SK-N-SH treated with all-trans-retinoic acid at 6 μM for 48 hours (cell line): ENCODE results near the gene CST9L.

Source experiments
- ATAC-seq: fragments of 200-7000 bp; cut with Tn5 transposase; 3 replicates; pipeline ENCODE4 v1.9.1; 2020; ENCODE audit warnings: mild to moderate bottlenecking, moderate library complexity
- BACH2 ChIP-seq: fragments of 250-450 bp; sonication (Bioruptor Pico); IDR thresholded peaks from 2 replicates; pipeline ENCODE4 v1.9.0; 2021; ENCODE audit warnings: mild to moderate bottlenecking, borderline replicate concordance
- CSDC2 ChIP-seq: fragments of 250-450 bp; sonication (Bioruptor Pico); IDR thresholded peaks from 2 replicates; pipeline ENCODE4 v1.5.0; 2020; ENCODE audit warnings: mild to moderate bottlenecking, moderate library complexity
- ESRRG ChIP-seq: fragments of 250-450 bp; sonication (Bioruptor Pico); IDR thresholded peaks from 2 replicates; pipeline ENCODE4 v1.6.1; 2021; ENCODE audit warnings: mild to moderate bottlenecking
- GLIS3 ChIP-seq: fragments of 250-450 bp; sonication (Bioruptor Pico); IDR thresholded peaks from 2 replicates; pipeline ENCODE4 v1.5.0; 2020; ENCODE audit warnings: mild to moderate bottlenecking, moderate library complexity
- ISL1 ChIP-seq: fragments of 250-450 bp; sonication (Bioruptor Pico); IDR thresholded peaks from 2 replicates; pipeline ENCODE4 v2.1.2; 2022; ENCODE audit warnings: mild to moderate bottlenecking, moderate library complexity
- OSR1 ChIP-seq: fragments of 250-450 bp; sonication (Bioruptor Pico); IDR thresholded peaks from 2 replicates; pipeline ENCODE4 v1.8.0; 2022; ENCODE audit warnings: moderate library complexity, mild to moderate bottlenecking, inconsistent platforms
- PPARA ChIP-seq: fragments of 250-450 bp; sonication (Bioruptor Pico); IDR thresholded peaks from 2 replicates; pipeline ENCODE4 v1.5.0; 2020; ENCODE audit warnings: mild to moderate bottlenecking, borderline replicate concordance
- RARB ChIP-seq: fragments of 250-450 bp; sonication (Bioruptor Pico); IDR thresholded peaks from 2 replicates; pipeline ENCODE4 v1.8.0; 2021; ENCODE audit warnings: mild to moderate bottlenecking, moderate library complexity
- SNAI2 ChIP-seq: fragments of 250-450 bp; sonication (Bioruptor Pico); IDR thresholded peaks from 2 replicates; pipeline ENCODE4 v1.5.0; 2020; ENCODE audit warnings: mild to moderate bottlenecking, moderate library complexity
- TCF4 ChIP-seq: fragments of 250-450 bp; sonication (Bioruptor Pico); IDR thresholded peaks from 2 replicates; pipeline ENCODE4 v1.8.0; 2021; ENCODE audit warnings: mild to moderate bottlenecking, moderate library complexity, borderline replicate concordance
- TOX ChIP-seq: fragments of 250-450 bp; sonication (Bioruptor Pico); IDR thresholded peaks from 2 replicates; pipeline ENCODE4 v1.8.0; 2021; ENCODE audit warnings: mild to moderate bottlenecking, moderate library complexity, borderline replicate concordance
- ZC3H10 ChIP-seq: fragments of 250-450 bp; sonication (Bioruptor Pico); IDR thresholded peaks from 2 replicates; pipeline ENCODE4 v1.5.1; 2021; ENCODE audit warnings: mild to moderate bottlenecking, moderate library complexity
- ZFP3 ChIP-seq: fragments of 250-450 bp; sonication (Bioruptor Pico); IDR thresholded peaks from 2 replicates; pipeline ENCODE4 v1.5.0; 2020; ENCODE audit warnings: mild to moderate bottlenecking, moderate library complexity
- ZFP30 ChIP-seq: fragments of 450-650 bp; formaldehyde crosslinking; IDR thresholded peaks from 2 replicates; pipeline ENCODE4 v1.5.0; 2022; ENCODE audit warnings: mild to moderate bottlenecking, moderate library complexity
- ZNF565 ChIP-seq: fragments of 450-650 bp; formaldehyde crosslinking; conservative IDR thresholded peaks from 2 replicates; pipeline ENCODE4 v1.5.0; 2020; ENCODE audit warnings: low read depth, mild to moderate bottlenecking, moderate library complexity
- ZNF70 ChIP-seq: fragments of 450-650 bp; formaldehyde crosslinking; IDR thresholded peaks from 2 replicates; pipeline ENCODE4 v1.5.0; 2020; ENCODE audit warnings: mild to moderate bottlenecking, moderate library complexity
- ZNF8 ChIP-seq: fragments of 450-650 bp; formaldehyde crosslinking; IDR thresholded peaks from 2 replicates; pipeline ENCODE4 v1.5.0; 2020; ENCODE audit warnings: mild to moderate bottlenecking, moderate library complexity
- TF ChIP-seq, protein P1 (sequence below): fragments of 250-450 bp; sonication (Bioruptor Pico); IDR thresholded peaks from 2 replicates; pipeline ENCODE4 v1.5.1; 2020; ENCODE audit warnings: low read depth, mild to moderate bottlenecking, moderate library complexity
- TF ChIP-seq, protein P2 (sequence below): fragments of 250-450 bp; sonication (Bioruptor Pico); IDR thresholded peaks from 2 replicates; pipeline ENCODE4 v1.8.0; 2021; ENCODE audit warnings: low read depth, mild to moderate bottlenecking, moderate library complexity, borderline replicate concordance
- TF ChIP-seq, protein P3 (sequence below): fragments of 250-450 bp; sonication (Bioruptor Pico); IDR thresholded peaks from 2 replicates; pipeline ENCODE4 v1.8.0; 2020; ENCODE audit warnings: mild to moderate bottlenecking, moderate library complexity, borderline replicate concordance
- TF ChIP-seq, protein P4 (sequence below): fragments of 250-450 bp; sonication (Bioruptor Pico); IDR thresholded peaks from 2 replicates; pipeline ENCODE4 v1.5.1; 2021; ENCODE audit warnings: mild to moderate bottlenecking, moderate library complexity

Gene CST9L, protein sequence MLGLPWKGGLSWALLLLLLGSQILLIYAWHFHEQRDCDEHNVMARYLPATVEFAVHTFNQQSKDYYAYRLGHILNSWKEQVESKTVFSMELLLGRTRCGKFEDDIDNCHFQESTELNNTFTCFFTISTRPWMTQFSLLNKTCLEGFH

DNA sequence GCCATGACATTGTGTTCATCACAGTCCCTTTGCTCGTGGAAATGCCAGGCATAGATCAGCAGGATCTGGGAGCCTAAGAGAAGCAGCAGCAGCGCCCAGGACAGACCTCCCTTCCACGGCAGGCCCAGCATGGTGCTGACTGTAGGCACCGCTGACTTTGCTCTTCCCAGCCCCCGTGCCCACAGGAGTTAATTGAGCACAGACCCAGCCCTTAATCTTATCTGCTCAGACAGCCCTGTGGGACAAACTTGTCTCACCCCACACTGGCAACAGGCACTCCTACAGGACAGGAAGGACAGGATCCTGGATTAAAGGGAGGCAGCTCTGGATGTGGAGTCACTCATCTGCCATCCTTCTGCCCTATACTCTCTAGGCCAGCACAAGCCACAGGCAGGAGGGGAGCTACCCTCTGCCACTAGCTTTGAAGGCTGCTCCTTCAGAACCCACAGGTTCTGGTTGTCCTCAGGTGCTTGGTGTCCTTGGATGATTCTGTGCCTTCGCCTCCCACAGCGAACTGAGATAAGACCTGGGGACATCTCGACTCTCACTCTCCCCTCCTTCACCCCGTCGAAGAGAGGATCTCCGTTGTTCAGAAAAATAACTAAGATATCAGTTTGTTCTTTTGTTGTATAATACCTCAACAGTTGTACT lies at the start of gene CST9L:
TSS of gene CST9L (minus strand) at position 165 of the 651 bp plus-strand sequence. CDS start at position 131, 34 bp downstream.
- no peak for ATAC-seq
- TF ChIP-seq TOX (CRISPR knock-in tag): no peak
- TF ChIP-seq, protein P1, sequence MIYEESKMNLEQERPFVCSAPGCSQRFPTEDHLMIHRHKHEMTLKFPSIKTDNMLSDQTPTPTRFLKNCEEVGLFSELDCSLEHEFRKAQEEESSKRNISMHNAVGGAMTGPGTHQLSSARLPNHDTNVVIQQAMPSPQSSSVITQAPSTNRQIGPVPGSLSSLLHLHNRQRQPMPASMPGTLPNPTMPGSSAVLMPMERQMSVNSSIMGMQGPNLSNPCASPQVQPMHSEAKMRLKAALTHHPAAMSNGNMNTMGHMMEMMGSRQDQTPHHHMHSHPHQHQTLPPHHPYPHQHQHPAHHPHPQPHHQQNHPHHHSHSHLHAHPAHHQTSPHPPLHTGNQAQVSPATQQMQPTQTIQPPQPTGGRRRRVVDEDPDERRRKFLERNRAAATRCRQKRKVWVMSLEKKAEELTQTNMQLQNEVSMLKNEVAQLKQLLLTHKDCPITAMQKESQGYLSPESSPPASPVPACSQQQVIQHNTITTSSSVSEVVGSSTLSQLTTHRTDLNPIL: no peak
- TF ChIP-seq ZFP3: no peak
- no peak for TF ChIP-seq ZNF70 (CRISPR knock-in tag)
- TF ChIP-seq ESRRG (CRISPR knock-in tag): no peak
- TF ChIP-seq SNAI2 (CRISPR knock-in tag): no peak
- TF ChIP-seq ZNF565 (CRISPR knock-in tag): no peak
- TF ChIP-seq GLIS3: no peak
- no peak for TF ChIP-seq ZNF8 (CRISPR knock-in tag)
- TF ChIP-seq ISL1 (CRISPR knock-in tag): no peak
- TF ChIP-seq TCF4 (CRISPR knock-in tag): no peak
- TF ChIP-seq ZFP30: no peak
- TF ChIP-seq PPARA (CRISPR knock-in tag): no peak
- TF ChIP-seq, protein P2, sequence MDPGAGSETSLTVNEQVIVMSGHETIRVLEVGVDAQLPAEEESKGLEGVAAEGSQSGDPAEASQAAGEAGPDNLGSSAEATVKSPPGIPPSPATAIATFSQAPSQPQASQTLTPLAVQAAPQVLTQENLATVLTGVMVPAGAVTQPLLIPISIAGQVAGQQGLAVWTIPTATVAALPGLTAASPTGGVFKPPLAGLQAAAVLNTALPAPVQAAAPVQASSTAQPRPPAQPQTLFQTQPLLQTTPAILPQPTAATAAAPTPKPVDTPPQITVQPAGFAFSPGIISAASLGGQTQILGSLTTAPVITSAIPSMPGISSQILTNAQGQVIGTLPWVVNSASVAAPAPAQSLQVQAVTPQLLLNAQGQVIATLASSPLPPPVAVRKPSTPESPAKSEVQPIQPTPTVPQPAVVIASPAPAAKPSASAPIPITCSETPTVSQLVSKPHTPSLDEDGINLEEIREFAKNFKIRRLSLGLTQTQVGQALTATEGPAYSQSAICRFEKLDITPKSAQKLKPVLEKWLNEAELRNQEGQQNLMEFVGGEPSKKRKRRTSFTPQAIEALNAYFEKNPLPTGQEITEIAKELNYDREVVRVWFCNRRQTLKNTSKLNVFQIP (CRISPR knock-in tag): no peak
- TF ChIP-seq, protein P3, sequence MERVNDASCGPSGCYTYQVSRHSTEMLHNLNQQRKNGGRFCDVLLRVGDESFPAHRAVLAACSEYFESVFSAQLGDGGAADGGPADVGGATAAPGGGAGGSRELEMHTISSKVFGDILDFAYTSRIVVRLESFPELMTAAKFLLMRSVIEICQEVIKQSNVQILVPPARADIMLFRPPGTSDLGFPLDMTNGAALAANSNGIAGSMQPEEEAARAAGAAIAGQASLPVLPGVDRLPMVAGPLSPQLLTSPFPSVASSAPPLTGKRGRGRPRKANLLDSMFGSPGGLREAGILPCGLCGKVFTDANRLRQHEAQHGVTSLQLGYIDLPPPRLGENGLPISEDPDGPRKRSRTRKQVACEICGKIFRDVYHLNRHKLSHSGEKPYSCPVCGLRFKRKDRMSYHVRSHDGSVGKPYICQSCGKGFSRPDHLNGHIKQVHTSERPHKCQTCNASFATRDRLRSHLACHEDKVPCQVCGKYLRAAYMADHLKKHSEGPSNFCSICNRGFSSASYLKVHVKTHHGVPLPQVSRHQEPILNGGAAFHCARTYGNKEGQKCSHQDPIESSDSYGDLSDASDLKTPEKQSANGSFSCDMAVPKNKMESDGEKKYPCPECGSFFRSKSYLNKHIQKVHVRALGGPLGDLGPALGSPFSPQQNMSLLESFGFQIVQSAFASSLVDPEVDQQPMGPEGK (CRISPR knock-in tag): no peak
- no peak for TF ChIP-seq OSR1 (CRISPR knock-in tag)
- TF ChIP-seq ZC3H10 (CRISPR knock-in tag): no peak

DNA sequence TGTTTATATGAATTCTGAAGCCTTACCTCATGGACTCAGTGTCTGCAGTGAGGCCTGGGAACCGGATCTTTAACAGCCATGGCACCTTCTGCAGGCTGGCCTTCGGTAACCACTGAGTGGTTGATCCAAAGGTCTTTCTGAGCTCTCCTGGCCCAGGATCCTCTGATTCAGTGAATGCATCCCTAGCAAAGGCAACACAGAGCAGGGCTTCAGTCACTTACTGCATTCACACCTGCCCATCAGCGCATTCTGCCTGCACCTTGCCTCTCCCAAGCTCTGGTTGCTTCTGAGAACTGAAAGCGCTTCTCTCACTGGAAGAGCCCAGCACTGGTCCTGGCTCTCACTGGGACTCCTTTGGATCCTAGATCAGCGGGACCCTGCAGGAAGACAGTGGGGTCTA lies 45.9 kb upstream of the CST9L start:
- no peak for ATAC-seq
- TF ChIP-seq ZNF565 (CRISPR knock-in tag) (no peak), TOX (CRISPR knock-in tag) (no peak), ZNF70 (CRISPR knock-in tag) (no peak), BACH2 (CRISPR knock-in tag) (no peak), ZC3H10 (CRISPR knock-in tag) (no peak), ISL1 (CRISPR knock-in tag) (no peak), RARB (CRISPR knock-in tag) (no peak), OSR1 (CRISPR knock-in tag) (no peak), CSDC2 (CRISPR knock-in tag) (no peak), ZFP30 (no peak), ESRRG (CRISPR knock-in tag) (no peak), SNAI2 (CRISPR knock-in tag) (no peak), GLIS3 (no peak)
- TF ChIP-seq, protein P2 (CRISPR knock-in tag): no peak
- TF ChIP-seq, protein P4, sequence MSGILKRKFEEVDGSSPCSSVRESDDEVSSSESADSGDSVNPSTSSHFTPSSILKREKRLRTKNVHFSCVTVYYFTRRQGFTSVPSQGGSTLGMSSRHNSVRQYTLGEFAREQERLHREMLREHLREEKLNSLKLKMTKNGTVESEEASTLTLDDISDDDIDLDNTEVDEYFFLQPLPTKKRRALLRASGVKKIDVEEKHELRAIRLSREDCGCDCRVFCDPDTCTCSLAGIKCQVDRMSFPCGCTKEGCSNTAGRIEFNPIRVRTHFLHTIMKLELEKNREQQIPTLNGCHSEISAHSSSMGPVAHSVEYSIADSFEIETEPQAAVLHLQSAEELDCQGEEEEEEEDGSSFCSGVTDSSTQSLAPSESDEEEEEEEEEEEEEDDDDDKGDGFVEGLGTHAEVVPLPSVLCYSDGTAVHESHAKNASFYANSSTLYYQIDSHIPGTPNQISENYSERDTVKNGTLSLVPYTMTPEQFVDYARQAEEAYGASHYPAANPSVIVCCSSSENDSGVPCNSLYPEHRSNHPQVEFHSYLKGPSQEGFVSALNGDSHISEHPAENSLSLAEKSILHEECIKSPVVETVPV (CRISPR knock-in tag): no peak

DNA sequence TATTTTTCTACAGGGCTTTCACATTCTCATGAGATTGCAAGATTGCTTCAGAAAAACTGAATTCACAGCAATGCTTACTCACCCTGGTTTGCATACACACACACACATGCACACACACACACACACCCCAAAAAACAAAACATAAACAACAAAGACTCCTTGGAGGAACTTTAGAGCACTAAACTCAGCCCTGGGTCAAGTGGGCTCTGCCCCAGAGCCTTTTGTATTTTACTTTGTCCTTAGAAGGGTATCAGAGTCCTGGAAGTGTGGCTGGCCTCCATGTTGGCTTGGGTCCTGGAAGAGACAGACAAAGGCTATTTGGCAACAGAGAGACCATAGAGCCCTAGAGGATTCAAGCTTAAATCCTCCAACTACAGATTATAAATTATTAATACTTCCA lies 45.4 kb upstream of the CST9L start:
- no peak for ATAC-seq
- no peak for TF ChIP-seq OSR1 (CRISPR knock-in tag)
- TF ChIP-seq SNAI2 (CRISPR knock-in tag): no peak
- no peak for TF ChIP-seq ZFP3
- TF ChIP-seq, protein P3 (CRISPR knock-in tag): no peak
- TF ChIP-seq TOX (CRISPR knock-in tag): no peak
- TF ChIP-seq ZFP30: no peak
- TF ChIP-seq ZNF565 (CRISPR knock-in tag): no peak
- TF ChIP-seq TCF4 (CRISPR knock-in tag): no peak
- TF ChIP-seq, protein P2 (CRISPR knock-in tag): no peak
